HG03139 (cell line): ENCODE measurements around the gene CLN6.

Source experiments
- ATAC-seq: cut with Tn5 transposase; IDR thresholded peaks from one replicate; pipeline ENCODE4 v1.9.1; 2021; ENCODE audit not compliant: unreplicated experiment

Gene CLN6

GRCh38 chr15:68229386-68230156, at the start of gene CLN6:
TSS of gene CLN6 (minus strand) at chr15:68229728. CDS start at chr15:68229584, 144 bp downstream.
- peak; percentile 63 for ATAC-seq

GRCh38 chr15:68278595-68279405, 49.3 kb upstream of the CLN6 start:
- no peak for ATAC-seq

- ATAC-seq = peak; percentile 43
These were observed 48.7 kb upstream of the CLN6 start for GRCh38 chr15:68278345-68278594.

- peak; percentile 79 for ATAC-seq
These were observed 48.2 kb upstream of the CLN6 start, which contains the start of gene FEM1B for GRCh38 chr15:68277603-68278344. TSS of gene FEM1B (plus strand) at chr15:68277745. CDS start at chr15:68278418, 673 bp downstream.

GRCh38 chr15:68277131-68277602, 47.6 kb upstream of the CLN6 start:
- no peak for ATAC-seq

GRCh38 chr15:68276668-68277067, 47.1 kb upstream of the CLN6 start:
- ATAC-seq = no peak

GRCh38 chr15:68275165-68275746, 45.7 kb upstream of the CLN6 start:
- no peak for ATAC-seq

- no peak for ATAC-seq
These were observed 44.8 kb upstream of the CLN6 start for GRCh38 chr15:68274201-68274848.

- no peak for ATAC-seq
These were observed 43.3 kb upstream of the CLN6 start for GRCh38 chr15:68272721-68273271.

- ATAC-seq = no peak
These were observed 42.4 kb upstream of the CLN6 start for GRCh38 chr15:68271854-68272471.

- ATAC-seq = no peak
These were observed 38.9 kb upstream of the CLN6 start for GRCh38 chr15:68268405-68268804.

GRCh38 chr15:68265674-68266073, 36.1 kb upstream of the CLN6 start:
- no peak for ATAC-seq

- ATAC-seq = no peak
These were observed 35.6 kb upstream of the CLN6 start for GRCh38 chr15:68265081-68265480.

- no peak for ATAC-seq
These were observed 34.8 kb upstream of the CLN6 start for GRCh38 chr15:68264282-68264681.

- no peak for ATAC-seq
These were observed 33.2 kb upstream of the CLN6 start for GRCh38 chr15:68262514-68263356.

GRCh38 chr15:68261980-68262379, 32.5 kb upstream of the CLN6 start:
- ATAC-seq = no peak

GRCh38 chr15:68261241-68261640, 31.7 kb upstream of the CLN6 start:
- no peak for ATAC-seq

- no peak for ATAC-seq
These were observed 30.4 kb upstream of the CLN6 start for GRCh38 chr15:68259883-68260282.

- no peak for ATAC-seq
These were observed 29.2 kb upstream of the CLN6 start for GRCh38 chr15:68258692-68259091.
